ENCODE measurements around the gene SLC35E1. TPM values are rescaled to one million over a fixed set of nuclear protein-coding genes. Genes with fewer than 3 reads are reported as not detected.
A peak's percentile ranks its signal among the peaks of the same experiment; 100 is the strongest.

Gene SLC35E1
- total RNA-seq, 2 donors from 2014 or later, result 52.2 to 71.5 TPM

DNA sequence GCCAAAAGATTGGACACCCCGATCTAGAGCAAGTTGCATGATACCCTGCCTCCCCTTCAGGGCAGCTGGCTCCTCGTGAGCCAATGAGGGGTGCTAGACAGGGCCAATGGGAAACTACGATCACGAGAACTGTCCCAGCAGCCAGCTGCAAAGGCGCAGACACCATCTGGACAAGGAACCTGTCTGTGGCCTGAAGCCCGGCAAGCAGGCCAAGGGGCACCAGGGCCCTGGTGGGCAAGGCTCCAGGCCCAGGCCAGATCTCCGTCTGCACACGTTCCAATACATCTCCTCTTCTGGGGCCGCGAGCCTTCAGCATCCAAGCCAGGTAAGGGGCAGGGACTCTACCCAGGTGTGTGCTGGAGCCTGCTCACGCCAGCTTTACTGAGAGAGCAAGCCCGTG is 35.6 kb upstream of the SLC35E1 start:
- Mint-ChIP-seq H3K4me3 (no peak overlapping the region), H3K9me3 (no peaks in the 10 kb centered on the region), H3K4me1 (ENCODE audit: low read depth in 2 of 2) (peaks cover 33 to 36% of the 10 kb centered on the region in 2 donors), H3K27me3 (no peaks in the 10 kb centered on the region), H3K36me3 (no peaks in the 10 kb centered on the region), H3K27ac (peak overlapping the region; percentile 45 to 65)
- ATAC-seq (no peak), DNase-seq (ENCODE audit: low spot score) (no peak)

DNA sequence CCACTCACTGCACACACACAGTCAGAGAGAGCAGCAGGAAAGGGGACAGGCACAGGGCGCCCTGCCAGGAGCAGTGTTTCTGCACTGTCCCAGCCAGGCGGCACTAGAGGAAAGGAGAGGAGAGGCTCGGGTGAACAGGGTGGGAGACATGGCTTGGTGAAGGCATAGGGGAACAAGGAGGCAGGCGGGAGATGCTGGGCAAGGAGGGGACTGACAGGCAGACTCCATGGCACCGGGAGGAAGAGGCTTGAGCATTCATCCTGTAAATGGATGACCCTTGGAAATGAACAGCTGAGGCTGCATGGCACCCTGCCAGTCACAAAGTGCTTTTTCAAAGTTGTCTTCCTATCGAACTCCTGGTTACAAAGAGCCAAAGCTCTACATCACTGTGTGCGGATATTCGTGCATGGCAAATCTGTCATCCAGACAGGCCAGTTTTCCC is 33.4 kb upstream of the SLC35E1 start:
- Mint-ChIP-seq H3K36me3 (no peaks in the 10 kb centered on the region), H3K4me1 (ENCODE audit: low read depth in 2 of 2) (peaks cover 36 to 38% of the 10 kb centered on the region in 2 donors), H3K4me3 (no peak overlapping the region), H3K27ac (no peak overlapping the region), H3K27me3 (no peaks in the 10 kb centered on the region), H3K9me3 (no peaks in the 10 kb centered on the region)
- DNase-seq (ENCODE audit: low spot score) (no peak), ATAC-seq (no peak)

DNA sequence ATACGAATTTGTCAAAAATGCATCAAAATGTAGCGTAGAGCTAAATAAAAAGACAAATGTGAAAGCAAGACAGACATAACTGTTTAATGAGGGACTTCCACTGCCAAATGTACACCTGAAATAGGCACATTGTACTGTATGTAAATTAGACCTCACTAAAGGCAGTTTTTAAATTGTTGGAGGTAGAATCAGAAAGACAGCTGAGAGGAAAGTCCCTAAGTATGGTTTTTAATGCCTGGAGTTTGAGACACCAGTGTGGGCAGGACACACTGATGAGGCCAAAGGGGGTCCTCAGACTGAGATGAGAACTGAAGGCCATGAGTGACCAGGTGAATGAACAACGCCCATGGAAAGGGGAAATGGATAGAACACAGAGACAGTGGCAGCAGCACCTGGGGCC is 32.9 kb upstream of the SLC35E1 start:
- H3K4me3 Mint-ChIP-seq, result no peak overlapping the region
- no peaks in the 10 kb centered on the region for H3K9me3 Mint-ChIP-seq
- peaks cover 35 to 37% of the 10 kb centered on the region in 2 donors for H3K4me1 Mint-ChIP-seq (ENCODE audit: low read depth in 2 of 2)
- DNase-seq (ENCODE audit: low spot score) (no peak), ATAC-seq (no peak)
- no peaks in the 10 kb centered on the region for H3K27me3 Mint-ChIP-seq
- no peaks in the 10 kb centered on the region for H3K36me3 Mint-ChIP-seq
- no peak overlapping the region for H3K27ac Mint-ChIP-seq

DNA sequence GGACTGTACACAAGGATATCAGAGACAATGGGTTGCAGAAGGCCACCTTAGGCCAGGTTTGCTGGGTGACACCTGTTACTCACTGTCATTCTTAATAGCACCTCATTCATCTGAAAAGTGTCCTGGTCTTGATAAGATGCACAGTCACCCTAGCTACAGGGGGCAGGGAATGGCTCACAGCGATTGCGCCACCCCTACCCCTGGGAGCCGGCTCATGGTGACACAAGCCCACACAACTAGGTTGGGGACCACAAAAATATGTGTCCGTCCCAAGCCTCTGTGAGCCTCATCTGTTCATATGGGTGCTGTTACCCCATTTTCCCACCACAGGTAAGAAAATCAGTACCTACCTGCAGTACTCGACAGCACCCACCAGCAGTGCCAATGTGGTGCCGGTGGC is 32.4 kb upstream of the SLC35E1 start:
- H3K4me3 Mint-ChIP-seq, result no peak overlapping the region
- ATAC-seq (no peak), DNase-seq (ENCODE audit: low spot score) (no peak)
- no peaks in the 10 kb centered on the region for H3K36me3 Mint-ChIP-seq
- no peaks in the 10 kb centered on the region for H3K27me3 Mint-ChIP-seq
- no peaks in the 10 kb centered on the region for H3K9me3 Mint-ChIP-seq
- peaks cover 35 to 37% of the 10 kb centered on the region in 2 donors for H3K4me1 Mint-ChIP-seq (ENCODE audit: low read depth in 2 of 2)
- H3K27ac Mint-ChIP-seq, result peak overlapping the region in 1 of 2 donors; percentile 38

DNA sequence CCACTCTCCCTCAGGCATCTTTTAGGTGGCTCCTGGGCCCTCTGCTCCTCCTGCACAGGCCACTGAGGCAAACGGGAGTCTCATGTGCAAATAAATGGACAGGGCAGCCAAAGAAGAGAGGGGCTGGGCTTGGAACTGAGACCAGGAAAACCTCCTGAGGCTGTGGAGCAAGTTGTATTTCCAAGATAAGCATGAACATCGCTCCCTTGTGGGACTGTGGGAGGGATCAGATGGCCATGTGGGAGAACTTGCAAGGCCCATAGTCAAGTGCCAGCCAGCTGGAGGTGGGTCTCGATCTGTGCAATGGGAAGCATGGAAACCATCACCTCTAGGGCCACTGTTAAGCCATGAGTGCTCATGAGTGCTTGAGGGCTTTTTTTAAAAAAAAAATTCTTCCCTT is 30.9 kb upstream of the SLC35E1 start:
- no peak overlapping the region for H3K4me3 Mint-ChIP-seq
- H3K4me1 Mint-ChIP-seq (ENCODE audit: low read depth in 2 of 2), result peaks cover 27 to 37% of the 10 kb centered on the region in 2 donors
- H3K9me3 Mint-ChIP-seq, result no peaks in the 10 kb centered on the region
- no peak overlapping the region for H3K27ac Mint-ChIP-seq
- DNase-seq (ENCODE audit: low spot score) (no peak), ATAC-seq (no peak)
- H3K36me3 Mint-ChIP-seq, result no peaks in the 10 kb centered on the region
- H3K27me3 Mint-ChIP-seq, result no peaks in the 10 kb centered on the region

DNA sequence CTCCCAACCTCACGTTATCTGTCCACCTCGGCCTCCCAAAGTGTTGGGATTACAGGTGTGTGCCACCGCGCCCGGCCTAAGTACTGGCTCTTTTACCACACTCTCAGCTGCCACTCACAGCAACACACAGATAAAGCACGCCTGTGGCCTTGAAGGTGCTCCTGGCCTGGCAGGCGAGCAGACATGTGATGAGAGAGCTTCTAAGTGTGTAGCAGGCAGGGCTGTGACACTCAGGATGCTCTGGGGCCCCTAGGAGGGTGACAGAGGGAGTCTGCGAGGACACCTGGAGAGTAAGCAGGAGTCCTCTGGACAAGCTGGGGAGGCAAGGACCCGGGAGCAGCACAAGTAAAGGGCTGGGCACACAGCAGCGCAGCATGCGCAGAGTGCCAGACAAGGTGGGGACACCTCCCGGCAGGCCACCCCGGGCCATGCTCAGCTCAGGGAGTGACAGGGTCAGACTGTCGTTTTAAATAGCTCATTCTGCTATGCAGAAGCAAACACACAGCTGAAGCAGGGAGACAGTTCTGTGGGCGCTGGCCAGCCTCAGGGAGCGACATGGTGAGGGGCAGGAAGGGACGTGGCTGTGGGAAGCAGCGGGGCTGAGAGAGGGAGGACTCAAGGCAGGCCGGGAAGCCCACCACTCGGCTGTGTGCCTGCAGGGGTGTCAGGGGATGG is 29.3 kb upstream of the SLC35E1 start:
- H3K27me3 Mint-ChIP-seq, result no peaks in the 10 kb centered on the region
- peaks cover 30 to 42% of the 10 kb centered on the region in 2 donors for H3K4me1 Mint-ChIP-seq (ENCODE audit: low read depth in 2 of 2)
- no peaks in the 10 kb centered on the region for H3K36me3 Mint-ChIP-seq
- ATAC-seq, result no peak
- no peaks in the 10 kb centered on the region for H3K9me3 Mint-ChIP-seq
- DNase-seq (ENCODE audit: low spot score), result no peak
- no peak overlapping the region for H3K4me3 Mint-ChIP-seq
- no peak overlapping the region for H3K27ac Mint-ChIP-seq

DNA sequence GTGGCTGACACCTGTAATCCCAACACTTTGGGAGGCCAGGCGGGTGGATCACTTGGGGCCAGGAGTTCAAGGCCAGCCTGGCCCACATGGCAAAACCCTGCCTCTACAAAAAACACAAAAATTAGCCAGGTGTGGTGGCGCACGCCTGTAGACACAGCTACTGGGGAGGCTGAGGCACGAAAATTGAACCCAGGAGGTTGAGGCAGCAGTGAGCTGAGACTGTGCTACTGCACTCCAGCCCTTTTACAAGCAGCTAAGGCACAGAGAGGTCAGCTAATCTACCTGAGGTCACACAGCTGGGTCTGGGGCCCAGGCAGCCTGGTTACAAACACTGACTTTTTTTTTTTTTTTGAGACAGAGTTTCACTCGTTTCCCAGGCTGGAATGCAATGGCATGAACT is 28.6 kb upstream of the SLC35E1 start:
- Mint-ChIP-seq H3K36me3 (no peaks in the 10 kb centered on the region), H3K9me3 (no peaks in the 10 kb centered on the region), H3K27me3 (no peaks in the 10 kb centered on the region), H3K4me3 (no peak overlapping the region), H3K27ac (no peak overlapping the region), H3K4me1 (ENCODE audit: low read depth in 2 of 2) (peaks cover 35 to 47% of the 10 kb centered on the region in 2 donors)
- ATAC-seq, result no peak
- DNase-seq (ENCODE audit: low spot score), result no peak

DNA sequence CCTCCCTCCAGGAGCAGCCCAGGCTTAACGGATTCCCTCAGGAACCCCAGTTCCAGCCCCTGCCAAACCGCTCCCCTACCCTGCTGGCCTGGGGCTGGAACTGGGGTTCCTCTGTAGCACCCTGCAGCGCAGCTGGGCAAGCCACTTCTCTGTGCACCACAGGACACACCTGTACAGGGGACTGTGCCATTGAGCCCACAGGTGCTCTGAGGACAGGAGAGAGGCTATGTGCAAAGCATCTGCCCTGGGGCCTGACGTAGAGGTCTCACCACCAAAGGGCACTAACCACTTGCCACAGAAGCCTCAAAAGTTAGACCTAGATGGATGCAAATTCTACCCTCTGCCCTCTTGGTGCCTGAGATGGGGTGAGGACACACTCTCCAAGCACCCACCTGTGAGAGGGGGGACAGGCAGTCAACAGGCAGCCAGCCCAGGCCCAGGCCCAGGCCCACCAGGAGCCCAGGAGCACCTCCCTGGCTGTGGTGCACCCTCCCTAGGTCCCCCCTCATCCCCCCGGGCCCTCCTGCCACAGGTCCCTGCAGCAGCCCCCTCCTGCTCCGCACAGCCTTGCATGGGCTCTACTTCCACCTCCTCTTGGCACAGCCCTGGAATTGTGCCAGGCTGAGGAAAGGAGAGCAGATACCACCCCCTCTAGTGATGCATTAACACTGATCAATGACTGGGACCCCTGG is 27.6 kb upstream of the SLC35E1 start:
- Mint-ChIP-seq H3K4me3 (no peak overlapping the region), H3K27me3 (no peaks in the 10 kb centered on the region), H3K36me3 (no peaks in the 10 kb centered on the region), H3K27ac (no peak overlapping the region), H3K4me1 (ENCODE audit: low read depth in 2 of 2) (peaks cover 36 to 47% of the 10 kb centered on the region in 2 donors), H3K9me3 (no peaks in the 10 kb centered on the region)
- DNase-seq (ENCODE audit: low spot score) (no peak), ATAC-seq (peak in 1 of 2 donors; percentile 48)

DNA sequence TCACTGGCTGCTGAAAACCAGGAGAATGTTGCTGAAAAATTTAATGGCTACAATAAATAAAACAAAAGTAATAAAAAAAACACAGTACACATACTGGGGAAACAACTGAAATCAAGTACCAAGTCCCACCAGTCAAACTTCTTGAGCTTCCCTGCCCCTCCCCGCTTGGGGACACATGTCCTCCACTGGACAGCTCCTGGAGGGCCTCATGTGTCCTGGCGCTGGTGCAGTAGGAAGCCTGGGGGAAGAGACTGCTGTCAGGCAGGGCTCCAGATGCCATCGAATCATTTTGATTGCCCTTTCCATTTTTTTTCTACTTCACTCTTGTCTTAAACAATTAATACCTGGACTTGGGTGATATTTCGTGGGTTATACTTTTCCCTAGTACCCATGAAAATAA is 26.6 kb upstream of the SLC35E1 start:
- no peak overlapping the region for H3K4me3 Mint-ChIP-seq
- ATAC-seq (no peak), DNase-seq (ENCODE audit: low spot score) (no peak)
- no peak overlapping the region for H3K27ac Mint-ChIP-seq
- peaks cover 39 to 48% of the 10 kb centered on the region in 2 donors for H3K4me1 Mint-ChIP-seq (ENCODE audit: low read depth in 2 of 2)
- H3K9me3 Mint-ChIP-seq, result no peaks in the 10 kb centered on the region
- H3K36me3 Mint-ChIP-seq, result no peaks in the 10 kb centered on the region
- H3K27me3 Mint-ChIP-seq, result no peaks in the 10 kb centered on the region

DNA sequence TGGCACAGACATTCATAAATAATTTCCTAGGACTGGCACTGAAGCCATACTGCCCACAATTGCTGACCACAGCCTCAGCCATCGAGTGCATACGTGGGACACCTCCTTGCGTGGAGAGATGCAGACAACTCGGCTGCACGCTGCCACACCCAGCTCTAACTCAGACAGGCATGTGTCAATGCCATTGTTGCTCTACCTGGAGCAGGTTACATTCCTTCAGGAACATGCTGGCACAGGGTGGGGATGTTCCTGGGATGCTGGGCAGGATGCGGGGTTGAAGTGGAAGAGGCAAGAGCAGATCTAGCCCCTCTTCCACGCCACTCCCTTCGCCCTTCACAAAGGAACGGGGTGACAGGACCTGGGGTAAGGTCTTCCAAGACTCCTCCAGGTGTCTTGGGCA is 24.2 kb upstream of the SLC35E1 start:
- Mint-ChIP-seq H3K36me3 (no peaks in the 10 kb centered on the region), H3K4me1 (ENCODE audit: low read depth in 2 of 2) (peaks cover 45 to 55% of the 10 kb centered on the region in 2 donors), H3K9me3 (no peaks in the 10 kb centered on the region), H3K27me3 (no peaks in the 10 kb centered on the region), H3K4me3 (peak overlapping the region; percentile 84), H3K27ac (no peak overlapping the region)
- DNase-seq (ENCODE audit: low spot score) (no peak), ATAC-seq (no peak)

DNA sequence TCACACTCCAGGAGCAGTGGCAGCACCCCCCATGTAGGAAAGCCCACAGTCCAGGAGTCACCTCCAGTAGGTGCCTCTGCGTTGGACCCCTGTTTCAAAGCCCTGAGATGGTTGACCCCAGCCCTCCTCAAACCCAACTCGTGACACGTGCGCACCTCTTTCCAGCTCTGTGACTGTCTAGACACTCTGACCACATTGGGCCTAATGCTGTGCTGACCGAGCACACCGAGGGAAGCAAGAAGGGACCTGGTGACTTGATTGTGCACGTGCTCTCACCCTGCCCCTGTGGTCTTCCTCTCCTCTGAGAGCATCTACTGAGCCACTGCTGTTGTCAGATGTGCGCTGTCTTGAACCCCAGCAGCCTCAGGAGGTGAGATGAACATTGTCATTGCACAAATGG is 22.9 kb upstream of the SLC35E1 start:
- H3K4me3 Mint-ChIP-seq, result peak overlapping the region; percentile 84
- ATAC-seq, result peak in 1 of 2 donors; percentile 14
- no peaks in the 10 kb centered on the region for H3K27me3 Mint-ChIP-seq
- H3K27ac Mint-ChIP-seq, result peak overlapping the region; percentile 79 to 85
- H3K4me1 Mint-ChIP-seq (ENCODE audit: low read depth in 2 of 2), result peaks cover 49 to 56% of the 10 kb centered on the region in 2 donors
- DNase-seq (ENCODE audit: low spot score), result no peak
- no peaks in the 10 kb centered on the region for H3K9me3 Mint-ChIP-seq
- no peaks in the 10 kb centered on the region for H3K36me3 Mint-ChIP-seq

DNA sequence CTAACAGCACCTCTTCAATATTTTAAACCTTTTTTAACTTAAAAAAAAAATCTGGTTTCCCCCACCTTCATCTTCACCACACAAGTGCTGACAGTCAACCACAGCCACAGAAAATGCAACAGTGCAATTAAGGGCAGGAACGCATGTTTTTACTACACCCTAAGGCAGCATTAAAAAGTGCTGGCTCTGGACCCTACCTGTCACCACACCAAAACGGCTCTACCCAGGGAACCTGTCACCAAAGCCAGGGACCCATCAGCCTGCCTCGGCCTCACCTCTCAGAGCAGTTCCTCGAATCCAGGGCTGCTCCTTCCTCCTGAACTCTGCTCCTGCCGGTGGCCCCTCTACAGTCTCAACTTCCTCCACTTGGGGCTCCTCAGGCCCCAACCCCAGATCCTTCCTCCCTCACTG is 22.5 kb upstream of the SLC35E1 start:
- peak overlapping the region; percentile 84 for H3K4me3 Mint-ChIP-seq

DNA sequence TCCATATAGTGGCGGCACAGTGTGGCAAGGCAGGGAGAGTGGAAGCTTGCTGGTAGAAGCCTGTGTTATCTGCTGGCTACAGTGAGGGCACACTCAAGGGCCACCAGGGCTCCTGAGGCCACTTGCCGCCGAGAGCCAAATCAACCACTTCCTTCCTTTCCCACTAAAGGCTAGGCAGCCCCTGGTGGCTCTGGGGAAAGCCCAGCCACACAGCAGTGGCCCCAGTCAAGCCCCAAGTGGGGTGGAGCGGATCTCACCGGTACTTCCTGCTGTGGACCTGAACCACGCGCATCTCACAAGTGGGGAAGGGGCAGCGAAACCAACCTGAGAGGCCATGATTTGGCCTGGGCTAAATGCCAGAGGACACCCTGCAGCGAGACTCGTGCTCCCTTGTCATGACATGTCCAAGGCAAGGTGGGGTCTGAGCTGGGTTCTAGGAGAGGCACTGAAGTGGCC is 21.9 kb upstream of the SLC35E1 start:
- Mint-ChIP-seq H3K4me3 (peak overlapping the region; percentile 84), H3K9me3 (no peaks in the 10 kb centered on the region), H3K27ac (peak overlapping the region; percentile 79 to 85), H3K36me3 (no peaks in the 10 kb centered on the region), H3K4me1 (ENCODE audit: low read depth in 2 of 2) (peaks cover 59% of the 10 kb centered on the region in 2 donors), H3K27me3 (no peaks in the 10 kb centered on the region)
- DNase-seq (ENCODE audit: low spot score) (peak; percentile 81), ATAC-seq (peak; percentile 88 to 93)

More for the DNA sequence above, 22.5 kb upstream of the SLC35E1 start:
- DNase-seq (ENCODE audit: low spot score) (no peak), ATAC-seq (peak; percentile 68 to 70)
- peak overlapping the region; percentile 79 to 85 for H3K27ac Mint-ChIP-seq
- H3K9me3 Mint-ChIP-seq, result no peaks in the 10 kb centered on the region
- no peaks in the 10 kb centered on the region for H3K27me3 Mint-ChIP-seq
- H3K36me3 Mint-ChIP-seq, result no peaks in the 10 kb centered on the region
- peaks cover 53 to 58% of the 10 kb centered on the region in 2 donors for H3K4me1 Mint-ChIP-seq (ENCODE audit: low read depth in 2 of 2)

DNA sequence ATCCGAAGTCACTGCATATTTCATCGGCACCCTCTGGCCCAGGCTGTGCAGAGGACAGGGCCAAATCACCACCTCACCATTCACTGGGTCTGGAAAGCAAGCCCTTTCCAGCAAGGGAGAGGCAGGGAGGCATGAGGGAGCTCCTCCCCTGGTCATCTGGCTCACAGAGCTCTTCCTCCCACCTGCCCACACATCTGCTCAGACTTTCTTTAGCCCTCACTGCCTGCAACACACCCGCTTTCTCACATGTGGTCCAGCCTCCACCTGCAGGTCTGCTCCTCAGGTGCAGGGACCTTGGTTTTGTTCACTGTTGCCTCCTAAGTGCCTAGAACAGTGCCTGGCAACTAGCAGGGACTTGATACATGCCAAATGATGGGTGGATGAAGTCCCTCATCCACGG is 21.0 kb upstream of the SLC35E1 start:
- H3K27ac Mint-ChIP-seq, result peak overlapping the region; percentile 79 to 85
- DNase-seq (ENCODE audit: low spot score), result no peak
- H3K4me1 Mint-ChIP-seq (ENCODE audit: low read depth in 2 of 2), result peaks cover 65 to 68% of the 10 kb centered on the region in 2 donors
- ATAC-seq, result no peak
- H3K27me3 Mint-ChIP-seq, result no peaks in the 10 kb centered on the region
- H3K4me3 Mint-ChIP-seq, result peak overlapping the region; percentile 84
- H3K9me3 Mint-ChIP-seq, result no peaks in the 10 kb centered on the region
- H3K36me3 Mint-ChIP-seq, result no peaks in the 10 kb centered on the region

Data from natural killer cell treated with Interleukin-12 subunit alpha and Interleukin-12 subunit beta and Interleukin-15 and Interleukin-18, amount 100 ng/mL, for 72 hours (primary cell).